Type B pancreatic cell (in vitro differentiated cells): Measurements from ENCODE around the gene THRB. TPM values are rescaled to one million over a fixed set of nuclear protein-coding genes. Genes with fewer than 3 reads are reported as not detected.

ENCODE experiments used
- DNase-seq: peaks from one replicate; pipeline ENCODE4 v3.0.0; 2021; ENCODE audit warnings: mixed read lengths; ENCODE audit not compliant: unreplicated experiment; ENCODE audit errors: extremely low spot score
- H3K27ac Mint-ChIP-seq: 2 replicates; pipeline ENCODE4 v1.8.0; 2021; ENCODE audit warnings: mild to moderate bottlenecking, mixed read lengths
- H3K27me3 Mint-ChIP-seq: 2 replicates; pipeline ENCODE4 v1.8.0; 2021; ENCODE audit warnings: mixed read lengths
- H3K36me3 Mint-ChIP-seq: 2 replicates; pipeline ENCODE4 v1.8.0; 2021; ENCODE audit warnings: mixed read lengths
- H3K4me1 Mint-ChIP-seq: one replicate; pipeline ENCODE4 v1.8.0; 2021; ENCODE audit warnings: mixed read lengths; ENCODE audit not compliant: unreplicated experiment
- H3K4me3 Mint-ChIP-seq: 2 replicates; pipeline ENCODE4 v1.8.0; 2021; ENCODE audit warnings: mild to moderate bottlenecking, mixed read lengths
- H3K9me3 Mint-ChIP-seq: 2 replicates; pipeline ENCODE4 v1.8.0; 2021; ENCODE audit warnings: mixed read lengths
- total RNA-seq: library from RNA; stranded (reverse); gene quantifications from 2 replicates; pipeline ENCODE4 v1.2.1, GENCODE V29; 2021; ENCODE audit warnings: low replicate concordance
- TF ChIP-seq, protein P1 (sequence below): fragments of 200-600 bp; sonication (generic); conservative IDR thresholded peaks from 2 replicates; pipeline ENCODE4 v1.5.0; 2021; ENCODE audit warnings: antibody characterized with exemption, mild to moderate bottlenecking

The THRB gene
- total RNA-seq, 1 donor from 2014 or later, result 15.6 TPM

DNA sequence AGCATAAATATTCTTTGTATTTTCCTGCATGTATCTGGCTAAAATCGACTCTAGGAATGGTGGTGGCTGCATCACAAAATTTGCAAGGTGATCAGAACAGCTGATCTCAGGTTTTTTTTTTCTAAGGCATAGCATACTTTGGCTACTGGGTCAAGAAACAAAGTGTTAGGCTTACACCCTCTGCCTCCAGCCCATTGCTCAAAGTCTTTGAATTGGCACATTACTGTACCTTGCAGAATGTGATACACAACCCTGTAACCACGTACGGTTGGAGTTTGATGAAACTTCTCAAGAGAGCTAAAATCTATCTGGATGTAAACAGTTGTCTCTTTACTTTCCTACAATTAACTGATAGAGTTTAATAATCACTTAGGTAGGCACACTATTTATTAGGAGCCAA is 188.1 kb downstream of the THRB start:
- Mint-ChIP-seq H3K9me3 (no peaks in the 10 kb centered on the region), H3K4me1 (peaks cover 17% of the 10 kb centered on the region), H3K4me3 (no peak overlapping the region), H3K27me3 (no peaks in the 10 kb centered on the region), H3K36me3 (no peaks in the 10 kb centered on the region), H3K27ac (no peak overlapping the region)
- TF ChIP-seq, protein P1, sequence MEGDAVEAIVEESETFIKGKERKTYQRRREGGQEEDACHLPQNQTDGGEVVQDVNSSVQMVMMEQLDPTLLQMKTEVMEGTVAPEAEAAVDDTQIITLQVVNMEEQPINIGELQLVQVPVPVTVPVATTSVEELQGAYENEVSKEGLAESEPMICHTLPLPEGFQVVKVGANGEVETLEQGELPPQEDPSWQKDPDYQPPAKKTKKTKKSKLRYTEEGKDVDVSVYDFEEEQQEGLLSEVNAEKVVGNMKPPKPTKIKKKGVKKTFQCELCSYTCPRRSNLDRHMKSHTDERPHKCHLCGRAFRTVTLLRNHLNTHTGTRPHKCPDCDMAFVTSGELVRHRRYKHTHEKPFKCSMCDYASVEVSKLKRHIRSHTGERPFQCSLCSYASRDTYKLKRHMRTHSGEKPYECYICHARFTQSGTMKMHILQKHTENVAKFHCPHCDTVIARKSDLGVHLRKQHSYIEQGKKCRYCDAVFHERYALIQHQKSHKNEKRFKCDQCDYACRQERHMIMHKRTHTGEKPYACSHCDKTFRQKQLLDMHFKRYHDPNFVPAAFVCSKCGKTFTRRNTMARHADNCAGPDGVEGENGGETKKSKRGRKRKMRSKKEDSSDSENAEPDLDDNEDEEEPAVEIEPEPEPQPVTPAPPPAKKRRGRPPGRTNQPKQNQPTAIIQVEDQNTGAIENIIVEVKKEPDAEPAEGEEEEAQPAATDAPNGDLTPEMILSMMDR, result no peak
- no peak for DNase-seq

DNA sequence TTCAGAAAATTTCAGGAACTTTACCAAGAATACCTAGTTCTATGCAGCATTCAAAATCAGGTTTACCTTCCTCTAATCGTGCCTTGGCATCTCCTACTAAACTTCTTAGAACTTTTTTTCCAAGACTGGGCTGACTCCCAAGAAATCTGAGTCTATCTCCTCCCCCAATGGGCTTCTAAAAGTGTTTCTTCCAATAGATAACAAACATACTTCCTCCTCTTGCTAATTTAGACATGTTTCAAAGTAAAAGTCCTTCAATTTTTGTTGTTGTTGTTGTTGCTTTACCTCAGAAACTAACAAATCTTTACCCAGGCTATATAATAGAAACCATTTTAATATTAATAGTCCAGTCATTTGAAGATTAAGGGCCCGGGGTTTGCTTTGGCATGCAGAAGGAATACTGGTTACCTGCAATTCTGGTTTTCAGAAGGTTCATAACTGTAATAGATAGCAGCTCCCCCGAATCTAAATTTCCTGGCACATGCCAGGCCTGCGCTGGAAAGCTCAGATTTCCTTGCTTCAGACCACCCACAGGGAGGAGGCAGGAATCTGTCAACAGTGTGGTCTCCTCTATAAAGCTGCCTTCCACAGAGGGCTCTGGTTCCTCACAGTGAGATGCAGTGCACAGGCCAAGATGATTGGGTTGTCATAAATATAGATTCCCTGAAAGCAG is 188.7 kb downstream of the THRB start:
- Mint-ChIP-seq H3K9me3 (no peaks in the 10 kb centered on the region), H3K27me3 (no peaks in the 10 kb centered on the region), H3K27ac (no peak overlapping the region), H3K36me3 (no peaks in the 10 kb centered on the region), H3K4me1 (peaks cover 17% of the 10 kb centered on the region), H3K4me3 (no peak overlapping the region)
- TF ChIP-seq, protein P1, result no peak
- DNase-seq, result no peak

DNA sequence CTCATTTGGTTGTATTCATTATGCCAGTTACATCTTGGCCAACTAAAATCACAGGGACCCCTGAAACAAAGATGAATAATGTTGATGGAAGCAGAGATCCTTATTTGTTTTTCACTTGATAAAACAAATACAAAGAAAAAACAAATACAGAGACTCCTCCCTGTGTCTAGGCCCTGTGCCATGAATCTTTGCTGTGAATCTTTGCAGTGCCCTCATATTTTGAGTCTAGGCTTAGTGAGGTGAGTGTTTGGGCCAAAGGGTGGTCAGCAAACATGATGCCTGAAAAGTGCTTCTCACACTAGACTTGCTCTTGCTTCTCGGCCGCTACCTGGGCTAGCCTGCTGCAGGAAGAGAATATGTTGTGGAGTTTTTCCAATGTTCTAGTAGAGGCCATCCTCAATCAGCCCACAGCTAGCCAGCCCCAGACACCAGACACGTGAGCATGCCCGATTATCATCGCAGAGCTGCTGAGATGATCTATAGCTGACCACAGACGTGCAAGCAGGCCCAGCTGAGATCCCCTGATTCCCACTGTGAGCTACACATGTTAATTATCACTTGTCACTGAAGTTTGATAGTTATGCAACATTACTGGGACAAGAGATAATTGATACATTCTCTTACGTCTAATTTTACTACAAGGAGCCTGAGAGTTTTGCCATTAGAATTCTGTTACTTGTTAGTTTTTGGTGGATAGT is 191.4 kb downstream of the THRB start:
- H3K36me3 Mint-ChIP-seq, result no peaks in the 10 kb centered on the region
- TF ChIP-seq, protein P1, result no peak
- DNase-seq, result no peak
- H3K4me3 Mint-ChIP-seq, result no peak overlapping the region
- peaks cover 22% of the 10 kb centered on the region for H3K4me1 Mint-ChIP-seq
- no peaks in the 10 kb centered on the region for H3K9me3 Mint-ChIP-seq
- no peaks in the 10 kb centered on the region for H3K27me3 Mint-ChIP-seq
- no peak overlapping the region for H3K27ac Mint-ChIP-seq

DNA sequence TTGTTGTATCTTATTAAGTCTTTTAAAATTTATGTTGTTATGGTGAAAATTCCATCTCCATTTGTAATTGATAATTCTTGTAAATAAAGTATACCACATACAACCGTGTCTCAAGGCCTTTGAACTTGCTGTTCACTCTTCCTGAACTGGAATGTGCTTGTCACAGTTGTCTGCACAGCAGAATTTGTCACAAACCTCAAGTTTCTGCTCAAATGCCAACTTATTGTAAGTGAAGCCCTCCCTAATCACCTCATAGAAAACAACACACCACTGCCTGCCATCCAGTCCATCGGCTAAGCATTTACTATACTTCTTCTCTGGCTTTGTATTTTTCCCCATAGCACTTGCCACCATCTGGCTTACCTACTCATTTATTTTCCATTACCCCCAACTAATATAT is 192.3 kb downstream of the THRB start:
- Mint-ChIP-seq H3K4me3 (no peak overlapping the region), H3K9me3 (no peaks in the 10 kb centered on the region), H3K4me1 (peaks cover 22% of the 10 kb centered on the region), H3K36me3 (no peaks in the 10 kb centered on the region), H3K27me3 (no peaks in the 10 kb centered on the region), H3K27ac (no peak overlapping the region)
- no peak for DNase-seq
- TF ChIP-seq, protein P1, result no peak

DNA sequence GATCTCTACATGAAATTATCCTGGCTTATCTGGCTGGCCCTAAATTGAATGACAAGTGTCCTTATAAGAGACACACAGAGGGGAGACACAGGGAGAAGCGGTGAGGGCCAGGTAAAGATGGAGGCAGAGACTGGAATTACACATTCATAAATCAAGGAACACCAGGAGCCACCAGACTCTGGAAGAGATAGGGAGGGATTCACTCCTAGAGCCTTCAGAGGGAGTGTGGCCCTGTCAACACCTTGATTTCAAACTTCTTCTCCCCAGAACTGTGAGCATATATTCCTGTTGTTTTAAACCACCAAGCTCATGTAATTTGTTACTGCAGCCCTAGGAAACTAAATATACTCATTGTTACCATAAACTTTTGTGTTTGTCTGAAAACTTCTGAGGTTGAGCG is 193.7 kb downstream of the THRB start:
- H3K9me3 Mint-ChIP-seq, result no peaks in the 10 kb centered on the region
- no peaks in the 10 kb centered on the region for H3K27me3 Mint-ChIP-seq
- no peak overlapping the region for H3K4me3 Mint-ChIP-seq
- peaks cover 15% of the 10 kb centered on the region for H3K4me1 Mint-ChIP-seq
- no peaks in the 10 kb centered on the region for H3K36me3 Mint-ChIP-seq
- no peak for DNase-seq
- TF ChIP-seq, protein P1, result no peak
- H3K27ac Mint-ChIP-seq, result no peak overlapping the region
